GM19025 (cell line): Measurements from ENCODE around the gene ADNP2.
"Not testable (repeated sequence)": the region's sequence is repeated elsewhere in the genome, so short reads cannot be mapped to it uniquely, and the experiment has no call there.

ENCODE experiments used
- ATAC-seq: cut with Tn5 transposase; IDR thresholded peaks from one replicate; pipeline ENCODE4 v1.9.1; 2021; ENCODE audit warnings: mild to moderate bottlenecking, low read depth, moderate library complexity; ENCODE audit not compliant: unreplicated experiment

Gene ADNP2

GRCh38 chr18:80143881-80144280 lies 34.8 kb downstream of the ADNP2 start:
- ATAC-seq: no peak

GRCh38 chr18:80145196-80145804 lies 36.2 kb downstream of the ADNP2 start:
- no peak for ATAC-seq

GRCh38 chr18:80147037-80147417 lies 38.0 kb downstream of the ADNP2 start:
- peak; percentile 32 for ATAC-seq

DNA sequence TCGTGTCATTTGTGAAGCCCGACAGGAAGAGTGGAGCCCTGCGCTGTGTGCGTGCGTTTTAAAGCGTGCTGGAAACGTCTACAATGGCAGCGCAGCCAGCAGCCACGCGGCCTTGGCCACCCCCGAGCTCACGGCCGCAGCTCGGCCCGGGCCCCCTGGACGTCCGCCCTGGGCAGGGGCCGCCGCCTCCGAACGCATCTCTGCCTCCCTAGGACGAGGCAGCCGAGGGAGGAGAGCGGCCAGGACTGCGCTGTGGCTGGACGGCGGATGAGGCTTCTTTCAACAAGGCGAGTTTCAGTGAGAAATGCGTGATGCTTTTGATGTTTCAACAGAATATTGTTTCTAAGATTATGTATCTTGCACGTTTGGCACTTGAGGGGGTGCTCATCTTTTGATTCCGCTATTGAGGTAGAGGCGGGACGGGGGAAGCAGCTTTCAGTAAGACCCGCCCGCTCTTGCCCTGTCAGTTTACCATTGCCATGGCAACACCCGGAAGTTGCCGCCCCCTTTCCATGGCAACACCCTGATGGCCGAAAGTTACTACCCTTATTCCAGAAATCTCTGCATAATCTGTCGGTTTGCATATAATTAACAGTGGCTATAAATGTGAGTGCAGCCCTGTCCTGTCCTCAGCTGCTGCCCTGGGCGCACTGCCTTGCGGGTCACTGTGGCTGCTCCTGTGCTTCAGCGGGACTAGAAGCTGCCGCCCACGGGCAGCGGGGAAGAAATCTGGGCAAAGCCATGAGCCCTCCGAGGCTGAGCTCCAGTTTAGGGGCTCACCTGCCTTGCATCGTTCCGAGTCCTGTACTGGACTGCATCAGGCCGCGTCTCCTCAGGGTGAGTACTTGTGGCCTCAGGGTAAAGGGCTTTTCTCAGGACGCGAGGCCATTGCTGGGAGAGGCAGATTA lies 38.6 kb downstream of the ADNP2 start:
- peak; percentile 87 for ATAC-seq

- no peak for ATAC-seq
Observed at GRCh38 chr18:80148326-80149199, 39.5 kb downstream of the ADNP2 start.

DNA sequence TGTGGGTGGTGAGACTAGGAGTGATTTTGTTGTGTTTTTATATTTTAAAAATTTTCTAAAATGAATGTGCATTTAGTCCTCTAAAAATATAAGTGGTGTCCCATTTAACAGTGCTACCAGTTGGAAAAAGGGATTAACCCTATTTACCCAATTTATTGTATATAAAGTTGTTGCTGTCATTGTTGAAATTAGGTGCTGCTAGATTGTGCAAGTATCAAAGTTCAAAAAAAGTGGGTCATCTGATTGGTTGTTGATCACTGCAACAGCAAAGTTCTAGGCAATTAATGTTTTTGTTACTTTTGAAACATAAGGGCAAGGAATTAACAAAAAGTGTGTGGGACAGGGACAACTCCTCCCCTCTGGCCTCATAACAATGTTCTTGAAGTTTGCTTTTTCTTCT lies 40.6 kb downstream of the ADNP2 start:
- no peak for ATAC-seq

- no peak for ATAC-seq
Observed at GRCh38 chr18:80154293-80154692, 45.2 kb downstream of the ADNP2 start.

- peak; percentile 51 for ATAC-seq
Observed at GRCh38 chr18:80157708-80158343, 48.8 kb downstream of the ADNP2 start.

DNA sequence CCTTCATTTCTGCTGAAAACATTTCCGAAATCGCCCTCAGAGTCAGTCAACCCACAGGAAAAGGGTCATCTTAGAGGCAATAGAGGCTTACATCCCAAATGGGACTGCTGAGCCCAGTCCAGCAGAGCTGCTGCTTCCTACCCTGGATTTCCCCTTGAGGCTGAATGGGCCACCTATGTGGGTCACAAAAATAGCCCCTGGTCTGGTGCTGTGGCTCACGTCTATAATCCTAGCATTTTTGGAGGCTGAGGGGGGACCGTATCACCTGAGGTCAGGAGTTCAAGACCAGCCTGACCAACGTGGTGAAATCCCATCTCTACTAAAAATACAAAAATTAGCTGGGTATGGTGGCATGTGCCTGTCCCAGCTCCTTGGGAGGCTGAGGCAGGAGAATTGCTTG lies 49.3 kb downstream of the ADNP2 start:
- no peak for ATAC-seq

DNA sequence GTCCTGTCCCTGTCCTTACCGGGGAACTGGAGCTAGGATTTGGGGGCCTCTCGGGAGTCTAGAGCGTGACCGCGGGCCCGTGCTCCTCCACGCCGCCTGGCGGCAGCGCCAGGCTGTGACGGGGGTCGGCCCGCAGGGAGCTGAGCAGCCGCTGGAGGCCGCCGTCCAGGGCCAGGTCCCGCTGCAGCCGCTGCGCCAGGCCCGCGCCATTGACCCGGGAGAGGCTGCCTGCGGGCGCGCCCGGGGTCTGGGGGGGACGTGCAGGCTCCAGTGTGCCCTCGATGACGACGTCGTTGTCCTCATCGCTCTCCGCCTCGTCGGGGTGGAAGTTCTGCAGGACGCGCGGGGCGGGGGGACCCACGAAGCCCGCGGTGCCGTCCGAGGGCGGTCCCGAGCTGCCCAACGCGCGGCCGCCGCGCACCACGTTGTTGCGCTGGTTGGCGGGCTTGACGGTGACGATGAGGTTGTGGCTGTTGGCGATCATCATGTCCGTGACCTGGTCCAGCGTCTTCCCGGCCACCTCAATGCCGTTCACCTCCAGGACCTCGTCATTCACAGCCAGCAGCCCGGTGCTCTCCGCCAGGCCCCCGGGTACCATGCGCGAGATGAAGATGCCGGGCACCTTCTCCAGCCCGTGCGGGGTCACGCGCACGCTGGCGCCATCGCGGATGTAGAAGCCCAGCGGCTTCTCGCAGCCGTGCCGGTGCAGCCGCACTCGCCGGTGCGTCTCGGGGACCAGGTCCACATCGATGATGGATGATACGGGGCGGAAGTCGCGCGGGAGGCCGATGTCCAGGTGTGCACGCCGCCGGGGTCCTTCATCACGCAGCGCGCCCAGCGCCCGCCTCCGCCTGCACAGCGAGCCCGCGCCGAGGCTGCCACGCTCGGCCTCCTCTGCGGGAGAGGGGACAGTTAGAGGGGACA lies 50.9 kb downstream of the ADNP2 start:
- ATAC-seq: no peak

DNA sequence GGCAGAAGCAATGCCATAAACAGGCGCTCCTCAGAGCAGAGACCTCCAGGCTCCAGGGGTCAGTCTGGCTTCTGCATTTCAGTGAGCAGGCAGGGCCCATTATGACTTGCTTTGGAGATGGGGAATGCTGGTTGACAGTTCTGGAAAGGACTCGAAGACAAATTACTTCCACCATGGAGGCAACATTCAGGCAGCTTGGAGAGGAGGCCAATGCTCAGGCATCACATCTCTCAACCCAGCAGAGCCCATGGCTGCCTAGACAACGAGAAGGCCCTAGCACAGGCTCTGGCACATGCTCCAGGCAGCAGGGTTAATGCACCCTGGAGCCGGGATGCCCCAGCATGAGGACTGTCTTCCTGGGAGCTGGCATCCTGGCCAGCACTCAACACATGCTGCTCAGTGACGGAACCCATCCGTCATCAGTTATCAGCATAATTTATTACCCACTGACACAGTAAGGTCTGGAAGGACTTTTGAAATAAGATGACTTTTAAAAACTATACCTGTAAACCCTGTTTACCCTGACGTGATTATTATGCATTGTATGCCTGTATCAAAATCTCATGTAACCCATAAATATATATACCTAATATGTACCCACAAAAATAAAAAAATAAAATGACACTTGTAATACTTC lies 52.8 kb downstream of the ADNP2 start:
- ATAC-seq: no peak

GRCh38 chr18:80163183-80163582 lies 54.1 kb downstream of the ADNP2 start:
- ATAC-seq: no peak

DNA sequence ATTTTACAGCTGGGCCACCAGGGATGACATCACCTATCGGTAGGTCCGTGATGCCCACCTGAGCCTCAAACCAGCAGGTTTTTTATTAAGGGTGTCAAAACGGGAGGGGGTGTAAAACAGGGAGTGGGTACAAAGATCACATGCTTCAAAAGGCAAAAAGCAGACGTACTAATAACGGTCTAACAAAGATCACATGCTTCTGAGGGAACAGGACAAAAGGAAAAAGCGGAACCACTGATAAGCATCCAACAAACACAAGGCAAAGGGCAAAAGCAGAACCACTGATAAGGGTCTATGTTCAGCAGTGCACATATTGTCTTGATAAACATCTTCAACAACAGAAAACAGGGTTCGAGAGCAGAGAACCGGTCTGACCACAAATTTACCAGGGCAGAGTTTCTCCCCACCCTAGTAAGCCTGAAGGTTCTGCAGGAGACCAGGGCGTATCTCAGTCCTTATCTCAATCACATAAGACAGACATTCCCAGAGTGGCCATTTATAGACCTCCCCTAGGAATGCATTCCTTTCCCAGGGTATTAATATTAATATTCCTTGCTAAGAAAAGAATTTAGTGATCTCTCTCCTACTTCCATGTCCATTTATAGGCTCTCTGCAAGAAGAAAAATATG lies 55.8 kb downstream of the ADNP2 start:
- ATAC-seq: not testable (repeated sequence)

GRCh38 chr18:80166240-80166639 lies 57.2 kb downstream of the ADNP2 start:
- no peak for ATAC-seq

DNA sequence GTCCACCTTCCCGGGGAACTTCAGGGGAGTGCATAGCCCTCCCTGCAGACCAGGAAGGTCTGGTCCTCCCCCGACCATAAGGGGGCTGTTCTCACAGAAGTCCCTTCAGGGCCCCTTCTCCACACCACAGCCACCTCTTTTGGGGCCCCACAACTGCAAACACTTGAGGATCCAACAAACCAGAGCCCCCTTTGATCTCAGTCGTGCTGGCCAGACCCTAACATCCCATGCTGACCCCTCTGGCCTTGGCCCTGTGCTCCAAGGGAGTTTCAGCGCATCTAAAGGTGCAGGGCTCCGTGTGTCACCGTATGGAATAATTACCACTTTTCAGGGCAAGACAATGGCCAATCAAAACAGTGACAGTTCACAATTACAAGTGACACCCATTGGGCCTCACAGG lies 57.7 kb downstream of the ADNP2 start:
- no peak for ATAC-seq

DNA sequence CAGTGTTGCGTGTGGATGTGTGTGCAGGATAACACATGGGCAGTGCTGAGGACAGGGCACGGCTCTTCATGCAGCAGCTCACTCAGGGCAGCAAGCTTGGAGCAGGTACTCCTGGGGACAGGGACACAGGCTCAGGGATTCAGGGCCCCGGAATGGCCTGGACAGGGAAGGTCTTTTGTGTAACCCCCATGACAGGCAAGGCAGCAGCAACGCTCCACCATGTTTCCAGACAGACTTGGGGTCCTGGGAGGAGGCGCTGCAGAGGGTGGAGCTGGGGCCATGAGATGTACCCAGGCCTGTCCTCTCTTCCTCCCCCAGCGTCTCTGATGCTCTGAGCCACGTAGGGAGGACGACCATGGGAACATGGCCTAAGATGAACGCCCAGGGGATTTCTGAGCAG lies 58.3 kb downstream of the ADNP2 start:
- ATAC-seq: no peak

GRCh38 chr18:80167931-80168330 lies 58.9 kb downstream of the ADNP2 start:
- ATAC-seq: no peak

GRCh38 chr18:80168346-80168745 lies 59.3 kb downstream of the ADNP2 start:
- ATAC-seq: no peak

DNA sequence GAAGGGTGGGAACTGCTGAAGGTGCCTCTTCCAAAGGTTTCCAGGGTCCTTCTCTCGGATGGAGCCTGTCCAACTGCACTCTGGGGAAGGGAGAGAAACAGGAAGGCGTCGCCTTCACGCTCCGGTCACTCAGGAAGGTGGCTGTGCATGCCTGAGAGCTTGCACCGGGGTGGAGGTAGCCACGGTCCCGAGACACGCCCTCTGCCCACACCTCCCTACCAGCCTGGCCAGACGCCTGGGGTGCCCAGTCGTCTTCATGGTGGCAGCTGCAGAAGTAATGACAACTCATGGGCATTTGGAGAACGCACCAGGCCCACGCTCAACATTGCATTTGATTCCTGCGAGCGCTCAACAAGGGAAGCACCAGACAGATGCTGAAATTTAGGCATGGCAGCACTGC lies 59.9 kb downstream of the ADNP2 start:
- no peak for ATAC-seq
